SK-N-SH (cell line): ENCODE measurements around the gene FAM240B.

Source experiments
- TAF1 ChIP-seq: IDR thresholded peaks from 2 replicates; pipeline ENCODE4 v1.6.1; 2012; ENCODE audit warnings: low read depth, mild to moderate bottlenecking, low read length, moderate library complexity, borderline replicate concordance
- TF ChIP-seq, protein P1 (sequence below): fragments of 200-600 bp; sonication (generic); IDR thresholded peaks from 2 replicates; pipeline ENCODE4 v1.6.1; 2017; ENCODE audit warnings: antibody characterized with exemption, mild to moderate bottlenecking, moderate library complexity
- TF ChIP-seq, protein P2 (sequence below): IDR thresholded peaks from 2 replicates; pipeline ENCODE4 v1.6.1; 2012; ENCODE audit warnings: mild to moderate bottlenecking, low read depth, low read length, moderate library complexity

DNA sequence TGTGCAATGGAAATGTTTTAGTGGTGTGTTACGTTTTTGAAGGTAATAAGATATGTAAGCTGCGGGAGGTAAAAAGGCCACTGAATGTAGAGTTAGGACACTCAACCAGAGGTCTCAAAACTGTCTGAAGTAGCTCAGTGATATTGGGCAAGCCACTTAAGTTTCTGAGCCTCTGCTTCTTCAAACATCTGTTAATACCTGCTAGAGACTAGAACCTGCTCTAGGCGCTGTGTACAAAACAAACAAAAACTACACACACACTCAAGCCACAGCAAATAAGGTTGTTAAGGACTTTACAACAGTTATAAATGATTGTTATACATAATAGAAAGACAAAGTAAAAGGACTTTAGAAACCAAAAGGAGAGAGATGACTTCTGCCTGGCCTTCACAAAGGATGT lies 24.6 kb upstream of the FAM240B start:
- TF ChIP-seq, protein P1, sequence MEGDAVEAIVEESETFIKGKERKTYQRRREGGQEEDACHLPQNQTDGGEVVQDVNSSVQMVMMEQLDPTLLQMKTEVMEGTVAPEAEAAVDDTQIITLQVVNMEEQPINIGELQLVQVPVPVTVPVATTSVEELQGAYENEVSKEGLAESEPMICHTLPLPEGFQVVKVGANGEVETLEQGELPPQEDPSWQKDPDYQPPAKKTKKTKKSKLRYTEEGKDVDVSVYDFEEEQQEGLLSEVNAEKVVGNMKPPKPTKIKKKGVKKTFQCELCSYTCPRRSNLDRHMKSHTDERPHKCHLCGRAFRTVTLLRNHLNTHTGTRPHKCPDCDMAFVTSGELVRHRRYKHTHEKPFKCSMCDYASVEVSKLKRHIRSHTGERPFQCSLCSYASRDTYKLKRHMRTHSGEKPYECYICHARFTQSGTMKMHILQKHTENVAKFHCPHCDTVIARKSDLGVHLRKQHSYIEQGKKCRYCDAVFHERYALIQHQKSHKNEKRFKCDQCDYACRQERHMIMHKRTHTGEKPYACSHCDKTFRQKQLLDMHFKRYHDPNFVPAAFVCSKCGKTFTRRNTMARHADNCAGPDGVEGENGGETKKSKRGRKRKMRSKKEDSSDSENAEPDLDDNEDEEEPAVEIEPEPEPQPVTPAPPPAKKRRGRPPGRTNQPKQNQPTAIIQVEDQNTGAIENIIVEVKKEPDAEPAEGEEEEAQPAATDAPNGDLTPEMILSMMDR, result no peak
- TF ChIP-seq, protein P2, sequence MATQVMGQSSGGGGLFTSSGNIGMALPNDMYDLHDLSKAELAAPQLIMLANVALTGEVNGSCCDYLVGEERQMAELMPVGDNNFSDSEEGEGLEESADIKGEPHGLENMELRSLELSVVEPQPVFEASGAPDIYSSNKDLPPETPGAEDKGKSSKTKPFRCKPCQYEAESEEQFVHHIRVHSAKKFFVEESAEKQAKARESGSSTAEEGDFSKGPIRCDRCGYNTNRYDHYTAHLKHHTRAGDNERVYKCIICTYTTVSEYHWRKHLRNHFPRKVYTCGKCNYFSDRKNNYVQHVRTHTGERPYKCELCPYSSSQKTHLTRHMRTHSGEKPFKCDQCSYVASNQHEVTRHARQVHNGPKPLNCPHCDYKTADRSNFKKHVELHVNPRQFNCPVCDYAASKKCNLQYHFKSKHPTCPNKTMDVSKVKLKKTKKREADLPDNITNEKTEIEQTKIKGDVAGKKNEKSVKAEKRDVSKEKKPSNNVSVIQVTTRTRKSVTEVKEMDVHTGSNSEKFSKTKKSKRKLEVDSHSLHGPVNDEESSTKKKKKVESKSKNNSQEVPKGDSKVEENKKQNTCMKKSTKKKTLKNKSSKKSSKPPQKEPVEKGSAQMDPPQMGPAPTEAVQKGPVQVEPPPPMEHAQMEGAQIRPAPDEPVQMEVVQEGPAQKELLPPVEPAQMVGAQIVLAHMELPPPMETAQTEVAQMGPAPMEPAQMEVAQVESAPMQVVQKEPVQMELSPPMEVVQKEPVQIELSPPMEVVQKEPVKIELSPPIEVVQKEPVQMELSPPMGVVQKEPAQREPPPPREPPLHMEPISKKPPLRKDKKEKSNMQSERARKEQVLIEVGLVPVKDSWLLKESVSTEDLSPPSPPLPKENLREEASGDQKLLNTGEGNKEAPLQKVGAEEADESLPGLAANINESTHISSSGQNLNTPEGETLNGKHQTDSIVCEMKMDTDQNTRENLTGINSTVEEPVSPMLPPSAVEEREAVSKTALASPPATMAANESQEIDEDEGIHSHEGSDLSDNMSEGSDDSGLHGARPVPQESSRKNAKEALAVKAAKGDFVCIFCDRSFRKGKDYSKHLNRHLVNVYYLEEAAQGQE, result no peak
- no peak for TF ChIP-seq TAF1
